Fibroblast of lung (primary cell): Measurements from ENCODE around the gene PTOV1.
A peak's percentile ranks its signal among the peaks of the same experiment; 100 is the strongest.

Source experiments
- EZH2 ChIP-seq: IDR thresholded peaks from 2 replicates; pipeline ENCODE4 v1.5.1; 2012; ENCODE audit warnings: low read length, control low read depth, mild to moderate bottlenecking; ENCODE audit errors: missing control alignments
- TF ChIP-seq, protein P1 (sequence below), 2 donors: IDR thresholded peaks in 1 of 2; conservative IDR thresholded peaks in 1 of 2; 1 replicate in 1 of 2; 2 replicates in 1 of 2; pipeline ENCODE4 v1.5.1; 2011 to 2012; ENCODE audit warnings: low read length in 2 of 2, control low read depth in 1 of 2, inconsistent platforms in 1 of 2, low read depth in 1 of 2, mild to moderate bottlenecking in 1 of 2

DNA sequence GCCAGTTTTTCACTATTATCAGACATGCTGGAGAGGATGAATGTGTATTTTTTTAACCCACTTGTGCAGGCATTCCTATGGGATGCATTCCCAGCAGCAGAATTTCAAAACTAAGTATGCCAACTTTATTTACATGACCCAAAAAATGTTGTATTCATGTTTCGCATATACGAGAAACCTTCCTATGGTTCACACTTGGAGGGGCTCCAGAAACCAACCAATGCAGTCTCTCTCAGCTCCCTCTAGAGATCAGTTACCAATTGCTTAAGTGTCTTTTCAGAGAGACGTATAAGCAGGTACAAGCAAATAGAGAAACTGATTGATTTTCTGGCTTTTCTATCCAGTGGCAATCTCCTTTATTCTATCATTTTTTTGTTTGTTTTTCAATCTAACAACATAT is 5.5 kb upstream of the PTOV1 start:
- TF ChIP-seq, protein P1, sequence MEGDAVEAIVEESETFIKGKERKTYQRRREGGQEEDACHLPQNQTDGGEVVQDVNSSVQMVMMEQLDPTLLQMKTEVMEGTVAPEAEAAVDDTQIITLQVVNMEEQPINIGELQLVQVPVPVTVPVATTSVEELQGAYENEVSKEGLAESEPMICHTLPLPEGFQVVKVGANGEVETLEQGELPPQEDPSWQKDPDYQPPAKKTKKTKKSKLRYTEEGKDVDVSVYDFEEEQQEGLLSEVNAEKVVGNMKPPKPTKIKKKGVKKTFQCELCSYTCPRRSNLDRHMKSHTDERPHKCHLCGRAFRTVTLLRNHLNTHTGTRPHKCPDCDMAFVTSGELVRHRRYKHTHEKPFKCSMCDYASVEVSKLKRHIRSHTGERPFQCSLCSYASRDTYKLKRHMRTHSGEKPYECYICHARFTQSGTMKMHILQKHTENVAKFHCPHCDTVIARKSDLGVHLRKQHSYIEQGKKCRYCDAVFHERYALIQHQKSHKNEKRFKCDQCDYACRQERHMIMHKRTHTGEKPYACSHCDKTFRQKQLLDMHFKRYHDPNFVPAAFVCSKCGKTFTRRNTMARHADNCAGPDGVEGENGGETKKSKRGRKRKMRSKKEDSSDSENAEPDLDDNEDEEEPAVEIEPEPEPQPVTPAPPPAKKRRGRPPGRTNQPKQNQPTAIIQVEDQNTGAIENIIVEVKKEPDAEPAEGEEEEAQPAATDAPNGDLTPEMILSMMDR (conservative IDR thresholded peaks at IDR 0.05 in 1 of 2, IDR thresholded peaks at IDR 0.05 in 1 of 2; ENCODE audit: low read depth in 1 of 2, low read length in 2 of 2) = peak in 1 of 2 donors; percentile 19
- no peak for TF ChIP-seq EZH2
